ENCODE measurements around the gene USHBP1.

USHBP1 gene

GRCh38 chr19:17200408-17201079, 64.0 kb downstream of the USHBP1 start:
- Histone ChIP-seq H3K9ac (0 out of 22 replicates have a peak overlapping the region, but pooled peaks of 1 of the 11 experiments have one; percentile 5), H3K9me3 (replicated peaks in 1 of 11) (no peaks in the 10 kb centered on the region), H3K27me3 (no peaks in the 10 kb centered on the region), H4K20me1 (peaks cover 0 to 78% (median 6%) of the 10 kb centered on the region in 11 experiments; a peak in 12 of 22 replicates), H3K4me3 (no peak overlapping the region), H3K4me1 (peaks cover 0 to 28% (median 15%) of the 10 kb centered on the region in 10 experiments; a peak in 15 of 20 replicates), H3K27ac (no peak overlapping the region), H3K36me3 (peaks cover 83 to 98% (median 94%) of the 10 kb centered on the region in 11 experiments), H3K4me2 (peak overlapping the region in 3 of 11 experiments; percentile 9 to 28 (median 10); a peak in 3 of 22 replicates)
- TF ChIP-seq Cebpa-rat (IDR thresholded peaks at IDR 0.05): no peak

Data from BLaER1 treated with 17β-estradiol and CSF1 and Interleukin-3, amounts not matched to agents 10 nM and 100 nM (cell line).